ENCODE measurements around the gene PRRX2.
"Not testable (repeated sequence)": the region's sequence is repeated elsewhere in the genome, so short reads cannot be mapped to it uniquely, and the experiment has no call there.

Gene PRRX2

GRCh38 chr9:129665389-129665775 is at the start of gene PRRX2:
Gene PRRX2, plus strand, starts transcription at chr9:129665647. Its CDS starts 221 bp downstream, at chr9:129665868.
- peak; percentile 43 to 64 for DNase-seq

- DNase-seq, result no peak
Observed at GRCh38 chr9:129617167-129617566, 48.3 kb upstream of the PRRX2 start.

GRCh38 chr9:129619787-129620668 is 45.4 kb upstream of the PRRX2 start:
- DNase-seq, result no peak

- no peak for DNase-seq
Observed at GRCh38 chr9:129620669-129621295, 44.7 kb upstream of the PRRX2 start, which contains the start of gene C9orf50. Gene C9orf50, minus strand, starts transcription at chr9:129621101. Its CDS starts 527 bp downstream, at chr9:129620574.

GRCh38 chr9:129623331-129623730 is 42.1 kb upstream of the PRRX2 start:
- DNase-seq, result no peak

GRCh38 chr9:129624168-129624759 is 41.2 kb upstream of the PRRX2 start:
- DNase-seq, result peak; percentile 82 to 84

GRCh38 chr9:129624947-129625346 is 40.5 kb upstream of the PRRX2 start:
- DNase-seq, result no peak

- peak; percentile 91 to 92 for DNase-seq
Observed at GRCh38 chr9:129626079-129626624, 39.3 kb upstream of the PRRX2 start, which contains the start of gene NTMT1. Gene NTMT1, plus strand, starts transcription at chr9:129626163. Its CDS starts 6,541 bp downstream, at chr9:129632704.

- DNase-seq, result peak in 1 of 2 donors; percentile 51
Observed at GRCh38 chr9:129626625-129627284, 38.7 kb upstream of the PRRX2 start.

- DNase-seq, result no peak
Observed at GRCh38 chr9:129627556-129628440, 37.6 kb upstream of the PRRX2 start.

GRCh38 chr9:129628709-129629108 is 36.7 kb upstream of the PRRX2 start:
- DNase-seq, result no peak

GRCh38 chr9:129629251-129629820 is 36.1 kb upstream of the PRRX2 start:
- DNase-seq, result no peak

GRCh38 chr9:129630967-129631673 is 34.3 kb upstream of the PRRX2 start:
- no peak for DNase-seq

- no peak for DNase-seq
Observed at GRCh38 chr9:129631674-129632129, 33.7 kb upstream of the PRRX2 start.

- DNase-seq, result no peak
Observed at GRCh38 chr9:129632460-129632859, 33.0 kb upstream of the PRRX2 start.

- no peak for DNase-seq
Observed at GRCh38 chr9:129633207-129633606, 32.2 kb upstream of the PRRX2 start.

GRCh38 chr9:129633848-129634247 is 31.6 kb upstream of the PRRX2 start:
- DNase-seq, result no peak

GRCh38 chr9:129635099-129636065 is 30.1 kb upstream of the PRRX2 start:
- no peak for DNase-seq

GRCh38 chr9:129636343-129636742 is 29.1 kb upstream of the PRRX2 start:
- DNase-seq, result not testable (repeated sequence)
